ENCODE data around the gene AGPS. TPM values are rescaled to one million over a fixed set of nuclear protein-coding genes. Genes with fewer than 3 reads are reported as not detected.
"Not testable (repeated sequence)": the region's sequence is repeated elsewhere in the genome, so short reads cannot be mapped to it uniquely, and the experiment has no call there.

Gene AGPS
- total RNA-seq, 3 donors from 2014 or later (not counting 1 experiment from before 2014, with no cell fraction given): 27.4 to 36.0 (median 35.6) TPM

DNA sequence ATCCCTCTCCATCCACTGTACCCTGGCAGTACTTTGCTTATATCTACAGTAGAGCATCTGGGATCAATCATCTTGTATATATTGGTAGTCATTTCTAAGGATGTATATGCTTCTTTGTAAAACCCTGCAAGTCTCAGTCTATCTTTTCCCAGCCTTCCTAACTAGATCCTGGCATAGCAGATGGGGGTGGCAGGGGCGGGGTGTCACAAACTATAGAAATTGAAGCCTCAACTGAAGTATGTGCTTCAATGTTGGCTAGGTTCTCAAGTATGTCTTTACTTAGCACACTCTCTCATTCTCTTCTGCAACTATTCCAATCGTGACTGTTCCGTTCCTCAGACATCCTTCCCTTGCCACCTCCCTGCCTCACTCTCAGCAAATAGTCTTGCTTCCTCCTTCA lies 30.1 kb upstream of the AGPS start:
- 91% methylated on average over 3 of the region's 3 CpGs for WGBS (ENCODE audit: insufficient coverage)
- no peak for TF ChIP-seq CTCF (IDR thresholded peaks at IDR 0.05)

DNA sequence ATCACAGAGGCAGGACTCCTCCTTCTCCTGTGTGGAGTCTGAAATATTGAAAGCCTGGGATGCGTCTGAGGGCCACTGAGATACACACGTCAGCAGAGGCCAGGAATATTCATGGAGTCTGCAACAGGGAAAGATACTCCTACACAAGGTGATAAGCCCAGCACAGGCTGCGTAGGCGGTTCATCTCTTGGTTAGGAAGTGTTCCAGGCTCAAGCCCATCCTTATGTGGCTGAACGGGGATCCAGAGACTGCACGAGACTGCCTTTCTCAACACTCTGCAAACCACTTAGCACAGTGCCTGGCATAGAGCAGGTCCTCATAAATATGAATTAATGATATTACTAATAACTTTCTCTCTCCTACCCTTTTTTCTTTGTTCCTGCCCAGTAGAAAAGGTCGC lies 29.2 kb upstream of the AGPS start:
- H3K27me3 ChIP-seq (ENCODE audit: control insufficient read depth, insufficient read depth, low read length): no peaks in the 10 kb centered on the region
- no peak overlapping the region for H3K27ac ChIP-seq (ENCODE audit: low read length)
- no peaks in the 10 kb centered on the region for H3K9me3 ChIP-seq (ENCODE audit: control insufficient read depth, insufficient read depth, low read length)
- intact Hi-C loops (cut with micrococcal nuclease): no loop called here
- no peaks in the 10 kb centered on the region for H3K36me3 ChIP-seq (ENCODE audit: control insufficient read depth, insufficient read depth, low read length)
- Mint-ChIP-seq H3K36me3 (no peaks in the 10 kb centered on the region), H3K4me3 (no peak overlapping the region), H3K27me3 (ENCODE audit: low read depth in 2 of 2) (no peaks in the 10 kb centered on the region), H3K4me1 (no peaks in the 10 kb centered on the region), H3K9me3 (peaks cover 3 to 5% of the 10 kb centered on the region in 2 donors), H3K27ac (no peak overlapping the region)
- TF ChIP-seq CTCF (IDR thresholded peaks at IDR 0.05): no peak
- WGBS (ENCODE audit: insufficient coverage): 90% methylated on average over 7 of the region's 7 CpGs
- DNase-seq (no peak), ATAC-seq (no peak)
- H3K4me3 ChIP-seq (ENCODE audit: low read length): no peak overlapping the region
- no peaks in the 10 kb centered on the region for H3K4me1 ChIP-seq (ENCODE audit: control insufficient read depth, insufficient read depth, low read length)

More for the DNA sequence above, 30.1 kb upstream of the AGPS start:
- DNase-seq (no peak), ATAC-seq (no peak)
- Histone ChIP-seq H3K4me3 (ENCODE audit: low read length) (no peak overlapping the region), H3K27me3 (ENCODE audit: control insufficient read depth, insufficient read depth, low read length) (no peaks in the 10 kb centered on the region), H3K27ac (ENCODE audit: low read length) (no peak overlapping the region), H3K9me3 (ENCODE audit: control insufficient read depth, insufficient read depth, low read length) (no peaks in the 10 kb centered on the region), H3K36me3 (ENCODE audit: control insufficient read depth, insufficient read depth, low read length) (no peaks in the 10 kb centered on the region), H3K4me1 (ENCODE audit: control insufficient read depth, insufficient read depth, low read length) (no peaks in the 10 kb centered on the region)
- Mint-ChIP-seq H3K9me3 (no peaks in the 10 kb centered on the region), H3K27me3 (ENCODE audit: low read depth in 2 of 2) (no peaks in the 10 kb centered on the region), H3K4me1 (no peaks in the 10 kb centered on the region), H3K27ac (no peak overlapping the region), H3K4me3 (no peak overlapping the region), H3K36me3 (no peaks in the 10 kb centered on the region)
- intact Hi-C loops (cut with micrococcal nuclease): no loop called here

- H3K27me3 Mint-ChIP-seq (ENCODE audit: low read depth in 2 of 2); H3K4me3 ChIP-seq (ENCODE audit: low read length); DNase-seq; H3K27ac Mint-ChIP-seq; H3K27ac ChIP-seq (ENCODE audit: low read length); H3K4me1 ChIP-seq (ENCODE audit: control insufficient read depth, insufficient read depth, low read length); H3K36me3 Mint-ChIP-seq; ATAC-seq; intact Hi-C loops (cut with micrococcal nuclease); H3K36me3 ChIP-seq (ENCODE audit: control insufficient read depth, insufficient read depth, low read length); H3K9me3 ChIP-seq (ENCODE audit: control insufficient read depth, insufficient read depth, low read length); H3K27me3 ChIP-seq (ENCODE audit: control insufficient read depth, insufficient read depth, low read length); H3K4me3 Mint-ChIP-seq; H3K4me1 Mint-ChIP-seq; H3K9me3 Mint-ChIP-seq: not testable (repeated sequence)
These were observed 26.8 kb upstream of the AGPS start for GRCh38 chr2:177365764-177366163.

- H3K4me1 ChIP-seq (ENCODE audit: control insufficient read depth, insufficient read depth, low read length); H3K4me3 ChIP-seq (ENCODE audit: low read length); intact Hi-C loops (cut with micrococcal nuclease); H3K36me3 ChIP-seq (ENCODE audit: control insufficient read depth, insufficient read depth, low read length); H3K9me3 ChIP-seq (ENCODE audit: control insufficient read depth, insufficient read depth, low read length); ATAC-seq; H3K27me3 ChIP-seq (ENCODE audit: control insufficient read depth, insufficient read depth, low read length); H3K27me3 Mint-ChIP-seq (ENCODE audit: low read depth in 2 of 2); H3K4me3 Mint-ChIP-seq; H3K27ac ChIP-seq (ENCODE audit: low read length); DNase-seq; H3K4me1 Mint-ChIP-seq; H3K27ac Mint-ChIP-seq: not testable (repeated sequence)
- WGBS (ENCODE audit: insufficient coverage): 100% methylated on average over 1 of the region's 1 CpG
- Mint-ChIP-seq H3K9me3 (peaks cover 11 to 18% of the 10 kb centered on the region in 2 donors), H3K36me3 (peaks cover 20% of the 10 kb centered on the region)
These were observed 24.6 kb upstream of the AGPS start for GRCh38 chr2:177368023-177368422.

DNA sequence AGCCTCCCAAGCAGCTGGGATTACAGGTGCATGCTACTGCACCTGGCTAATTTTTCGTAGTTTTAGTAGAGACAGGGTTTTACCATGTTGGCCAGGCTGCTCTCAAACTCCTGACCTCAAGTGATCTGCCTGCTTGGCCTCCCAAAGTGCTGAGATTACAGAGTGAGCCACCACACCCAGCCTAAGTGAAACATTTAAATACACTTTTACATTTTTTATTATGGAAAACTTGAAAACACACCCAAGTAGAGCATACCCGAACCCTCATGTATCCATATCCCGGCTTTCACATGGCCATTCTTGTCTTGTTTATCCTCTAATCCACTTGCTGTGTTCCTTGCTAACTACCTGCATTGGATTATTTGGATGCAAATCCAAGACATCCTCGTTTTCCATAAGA lies 13.2 kb upstream of the AGPS start:
- no peaks in the 10 kb centered on the region for H3K4me1 Mint-ChIP-seq
- Histone ChIP-seq H3K9me3 (ENCODE audit: control insufficient read depth, insufficient read depth, low read length) (no peaks in the 10 kb centered on the region), H3K27ac (ENCODE audit: low read length) (no peak overlapping the region), H3K27me3 (ENCODE audit: control insufficient read depth, insufficient read depth, low read length) (no peaks in the 10 kb centered on the region), H3K36me3 (ENCODE audit: control insufficient read depth, insufficient read depth, low read length) (no peaks in the 10 kb centered on the region), H3K4me1 (ENCODE audit: control insufficient read depth, insufficient read depth, low read length) (no peaks in the 10 kb centered on the region), H3K4me3 (ENCODE audit: low read length) (no peak overlapping the region)
- intact Hi-C loops (cut with micrococcal nuclease): no loop called here
- TF ChIP-seq CTCF (IDR thresholded peaks at IDR 0.05): no peak
- no peaks in the 10 kb centered on the region for H3K27me3 Mint-ChIP-seq (ENCODE audit: low read depth in 2 of 2)
- ATAC-seq (no peak), DNase-seq (no peak)
- 99% methylated on average over 3 of the region's 4 CpGs for WGBS (ENCODE audit: insufficient coverage)
- H3K36me3 Mint-ChIP-seq: no peaks in the 10 kb centered on the region
- no peak overlapping the region for H3K27ac Mint-ChIP-seq
- no peak overlapping the region for H3K4me3 Mint-ChIP-seq
- no peaks in the 10 kb centered on the region for H3K9me3 Mint-ChIP-seq

Data from natural killer cell (primary cell).